B cell (primary cell): ENCODE results near the gene MATN1. TPM values are rescaled to one million over a fixed set of nuclear protein-coding genes. Genes with fewer than 3 reads are reported as not detected.

Experiments
- ATAC-seq: fragments of 200-7000 bp; cut with Tn5 transposase; one replicate; pipeline ENCODE4 v1.10.0; 2021; ENCODE audit warnings: low read depth, mild to moderate bottlenecking, moderate number of reproducible peaks, moderate library complexity
- CTCF ChIA-PET: fragments of 350-600 bp; sonication (Branson Sonifier 250); formaldehyde crosslinking; loops from one replicate; lab custom pipeline; 2021; ENCODE audit warnings: antibody characterized with exemption, inconsistent platforms; lab: Charles Lee
- POLR2A ChIA-PET: fragments of 350-600 bp; sonication (Branson Sonifier 250); formaldehyde crosslinking; loops from one replicate; lab custom pipeline; 2021; ENCODE audit warnings: antibody characterized with exemption; lab: Charles Lee
- DNase-seq: peaks from one replicate; pipeline ENCODE4 v3.0.0; 2013
- H2AFZ ChIP-seq: 2 replicates; pipeline ENCODE4 v1.6.1; 2012; ENCODE audit warnings: mild to moderate bottlenecking, low read depth, low read length; ENCODE audit not compliant: insufficient read depth, poor library complexity, severe bottlenecking
- H3K27ac ChIP-seq, 2 donors: 1 replicate in 1 of 2; 2 replicates in 1 of 2; pipeline ENCODE4 v1.5.1; 2012 to 2013; ENCODE audit warnings: low read length in 2 of 2, mild to moderate bottlenecking in 2 of 2, moderate library complexity in 1 of 2
- H3K27me3 ChIP-seq, 4 experiments: fragments of 200-600 bp in 1 of 4; sonication (generic) in 1 of 4; replicated peaks in 1 of 4; 1 replicate in 2 of 4; 2 replicates in 2 of 4; pipeline versions ENCODE4 v1.6.1 to v1.7.0; 2013 to 2016; ENCODE audit warnings: low read length in 3 of 4, mild to moderate bottlenecking in 2 of 4, mixed read lengths in 1 of 4, moderate library complexity in 1 of 4; ENCODE audit not compliant: insufficient read depth in 4 of 4, control insufficient read depth in 3 of 4; ENCODE audit errors: control extremely low read depth in 1 of 4
- H3K36me3 ChIP-seq, 2 experiments: replicated peaks in 1 of 2; 1 replicate in 1 of 2; 2 replicates in 1 of 2; pipeline versions ENCODE4 v1.6.1 to v1.7.1; 2013; ENCODE audit warnings: low read length in 1 of 2; ENCODE audit not compliant: insufficient read depth in 2 of 2, control insufficient read depth in 1 of 2; ENCODE audit errors: control extremely low read depth in 1 of 2, extremely low read depth in 1 of 2
- H3K4me1 ChIP-seq, 2 donors: fragments of 200-600 bp in 1 of 2; sonication (generic) in 1 of 2; 1 replicate in 1 of 2; 2 replicates in 1 of 2; pipeline versions ENCODE4 v1.5.1 to v1.6.1; 2013 to 2017; ENCODE audit warnings: low read length in 2 of 2; ENCODE audit not compliant: control insufficient read depth in 2 of 2, insufficient read depth in 2 of 2
- H3K4me2 ChIP-seq: replicated peaks from 2 replicates; pipeline ENCODE3; 2012; ENCODE audit warnings: mild to moderate bottlenecking, low read depth, low read length; ENCODE audit not compliant: poor library complexity, severe bottlenecking
- H3K4me3 ChIP-seq, 5 experiments: fragments of 200-600 bp in 1 of 5; sonication (generic) in 1 of 5; 1 replicate in 3 of 5; 2 replicates in 2 of 5; pipeline versions ENCODE4 v1.5.1 to v1.7.0; 2011 to 2016; ENCODE audit warnings: low read length in 4 of 5, mild to moderate bottlenecking in 4 of 5, low read depth in 2 of 5, control low read depth in 1 of 5, moderate library complexity in 1 of 5; ENCODE audit not compliant: insufficient read depth in 1 of 5; ENCODE audit errors: control extremely low read depth in 1 of 5, extremely low read depth in 1 of 5
- H3K79me2 ChIP-seq: fragments of 200-600 bp; sonication (generic); one replicate; pipeline ENCODE4 v1.6.0; 2016; ENCODE audit warnings: low read length; ENCODE audit not compliant: control insufficient read depth, insufficient read depth
- H3K9ac ChIP-seq: fragments of 200-600 bp; sonication (generic); 2 replicates; pipeline ENCODE4 v1.6.1; 2017; ENCODE audit warnings: mild to moderate bottlenecking, low read length, moderate library complexity
- H3K9me3 ChIP-seq, 3 donors: one replicate each; pipeline versions ENCODE4 v1.6.1 to v1.7.1; 2013; ENCODE audit warnings: low read length in 2 of 3; ENCODE audit not compliant: control insufficient read depth in 2 of 3, insufficient read depth in 1 of 3; ENCODE audit errors: control extremely low read depth in 1 of 3
- H4K20me1 ChIP-seq: 2 replicates; pipeline ENCODE4 v1.6.0; 2012; ENCODE audit warnings: mild to moderate bottlenecking, low read length; ENCODE audit not compliant: insufficient read depth, control insufficient read depth, poor library complexity, severe bottlenecking
- H3K27ac Mint-ChIP-seq: one replicate; pipeline ENCODE4 v1.8.0; 2021; ENCODE audit warnings: mixed read lengths
- H3K27me3 Mint-ChIP-seq: one replicate; pipeline ENCODE4 v1.8.0; 2021; ENCODE audit warnings: mixed read lengths
- H3K4me1 Mint-ChIP-seq: one replicate; pipeline ENCODE4 v1.8.0; 2021; ENCODE audit warnings: mixed read lengths
- H3K4me3 Mint-ChIP-seq: one replicate; pipeline ENCODE4 v1.8.0; 2021; ENCODE audit warnings: mixed read lengths
- H3K9me3 Mint-ChIP-seq: one replicate; pipeline ENCODE4 v1.8.0; 2022; ENCODE audit warnings: mixed read lengths; ENCODE audit not compliant: insufficient read depth
- EZH2 ChIP-seq: IDR thresholded peaks from 2 replicates; pipeline ENCODE4 v1.6.1; 2012; ENCODE audit warnings: borderline replicate concordance, low read depth, mild to moderate bottlenecking, moderate library complexity, low read length; ENCODE audit not compliant: insufficient read depth, poor library complexity, severe bottlenecking
- WGBS: methylation state at CpG from one replicate; pipeline ENCODE4 v1.1.5; 2013; ENCODE audit warnings: missing lambda C conversion rate; ENCODE audit not compliant: insufficient coverage; 5-methylcytosine and 5-hydroxymethylcytosine counted together
- intact Hi-C: fragments of 100-400 bp; cut with micrococcal nuclease; formaldehyde crosslinking; loops from one replicate; pipeline ENCODE4 v1.10.0; 2022
- polyA plus RNA-seq: library from polyadenylated mRNA; depleted of rRNA; stranded (reverse); fragments of >200 nt; gene quantifications from 2 replicates; pipeline ENCODE4 v1.2.3, GENCODE V29; 2012
- total RNA-seq, 2 donors: library from RNA; stranded (reverse); fragments of 120-200 nt in 1 of 2; gene quantifications; 1 replicate in 1 of 2; 2 replicates in 1 of 2; pipeline versions ENCODE4 v1.2.3 to v1.2.4, GENCODE V29; 2013 to 2022
- TF ChIP-seq, protein P1 (sequence below): fragments of 200-600 bp; IDR thresholded peaks from one replicate; pipeline ENCODE4 v1.8.0; 2022; ENCODE audit warnings: antibody characterized with exemption, mild to moderate bottlenecking

Gene MATN1
- total and polyA plus RNA-seq, 2 donors (not counting 1 experiment from before 2014, with no cell fraction given), result 2.5 to 3.2 TPM

DNA sequence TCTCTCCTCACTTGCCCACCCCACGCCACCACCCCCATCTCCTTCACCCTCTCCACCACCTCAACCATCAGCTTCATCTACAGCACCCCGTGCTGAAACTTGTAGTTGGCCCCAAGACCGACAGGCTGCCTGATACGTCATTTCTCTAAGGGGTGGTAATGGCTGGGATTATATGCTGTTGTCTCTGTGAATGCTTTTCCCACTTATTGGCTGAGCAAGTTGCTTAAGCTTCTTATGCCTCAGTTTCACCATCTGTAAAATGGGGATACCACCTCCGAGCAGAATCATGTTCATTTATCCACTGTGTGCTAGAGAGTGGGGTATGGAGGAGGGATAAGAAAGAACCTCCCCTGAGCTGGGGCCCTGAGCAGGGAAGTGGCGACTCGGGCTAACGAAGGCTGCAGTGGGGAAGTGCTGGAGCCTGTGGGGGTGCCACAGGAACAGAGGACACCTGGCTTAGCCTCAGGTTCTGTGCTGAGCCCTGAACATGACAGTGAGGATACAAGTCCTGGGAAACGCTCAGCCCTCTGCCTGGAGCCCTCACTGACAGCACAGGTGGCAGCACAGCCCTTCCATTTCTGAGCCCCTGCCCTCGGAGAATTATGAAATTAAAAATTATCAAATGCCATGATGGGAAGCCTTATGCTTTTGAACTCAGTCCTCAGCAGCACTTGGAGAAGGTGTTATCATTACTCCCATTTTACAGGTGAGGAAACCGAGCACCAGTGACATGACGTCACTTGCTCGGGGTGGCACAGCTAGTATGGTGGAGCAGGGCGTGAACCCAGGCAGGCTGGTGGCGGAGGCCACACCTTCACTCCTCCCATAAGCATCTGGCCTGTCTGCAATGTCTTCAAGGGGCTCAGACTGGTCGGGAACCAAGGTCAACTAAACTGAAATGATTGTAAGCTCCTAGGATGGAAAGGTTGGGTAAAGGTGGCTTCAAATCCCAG lies 2.8 kb downstream of the MATN1 start:
- ChIA-PET CTCF (interaction anchor here (0.9 to 38.6 kb wide), 15 partner anchors 11 to 210 kb away, joined by 3 to 769 read pairs (median 9); partner anchors contain the start of gene LAPTM5), POLR2A (interaction anchor here (1.3 to 3.4 kb wide), 6 partner anchors 11 to 62 kb away, joined by 4 to 57 read pairs (median 22); partner anchors contain the start of gene LAPTM5)
- Mint-ChIP-seq H3K9me3 (no peaks in the 10 kb centered on the region), H3K27ac (peak overlapping the region; percentile 32), H3K4me1 (peaks cover 55% of the 10 kb centered on the region), H3K27me3 (no peaks in the 10 kb centered on the region), H3K4me3 (peak overlapping the region; percentile 88)
- TF ChIP-seq EZH2, result no peak
- TF ChIP-seq, protein P1, sequence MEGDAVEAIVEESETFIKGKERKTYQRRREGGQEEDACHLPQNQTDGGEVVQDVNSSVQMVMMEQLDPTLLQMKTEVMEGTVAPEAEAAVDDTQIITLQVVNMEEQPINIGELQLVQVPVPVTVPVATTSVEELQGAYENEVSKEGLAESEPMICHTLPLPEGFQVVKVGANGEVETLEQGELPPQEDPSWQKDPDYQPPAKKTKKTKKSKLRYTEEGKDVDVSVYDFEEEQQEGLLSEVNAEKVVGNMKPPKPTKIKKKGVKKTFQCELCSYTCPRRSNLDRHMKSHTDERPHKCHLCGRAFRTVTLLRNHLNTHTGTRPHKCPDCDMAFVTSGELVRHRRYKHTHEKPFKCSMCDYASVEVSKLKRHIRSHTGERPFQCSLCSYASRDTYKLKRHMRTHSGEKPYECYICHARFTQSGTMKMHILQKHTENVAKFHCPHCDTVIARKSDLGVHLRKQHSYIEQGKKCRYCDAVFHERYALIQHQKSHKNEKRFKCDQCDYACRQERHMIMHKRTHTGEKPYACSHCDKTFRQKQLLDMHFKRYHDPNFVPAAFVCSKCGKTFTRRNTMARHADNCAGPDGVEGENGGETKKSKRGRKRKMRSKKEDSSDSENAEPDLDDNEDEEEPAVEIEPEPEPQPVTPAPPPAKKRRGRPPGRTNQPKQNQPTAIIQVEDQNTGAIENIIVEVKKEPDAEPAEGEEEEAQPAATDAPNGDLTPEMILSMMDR, result no peak
- no peak overlapping the region for H3K27ac ChIP-seq
- H3K36me3 ChIP-seq, result peaks cover 0 to 39% of the 10 kb centered on the region in 2 experiments
- H3K4me2 ChIP-seq, result peak overlapping the region; percentile 100
- H3K79me2 ChIP-seq, result peaks cover 65% of the 10 kb centered on the region
- ATAC-seq, result no peak
- no peak overlapping the region for H3K4me3 ChIP-seq
- H3K27me3 ChIP-seq, result no peaks in the 10 kb centered on the region
- WGBS, result 72% methylated on average over 6 of the region's 16 CpGs
- peak; percentile 40 for DNase-seq
- no peak overlapping the region for H2AFZ ChIP-seq
- H3K4me1 ChIP-seq, result peaks cover 23 to 62% of the 10 kb centered on the region in 2 donors
- peaks cover 44% of the 10 kb centered on the region for H4K20me1 ChIP-seq
- no peak overlapping the region for H3K9ac ChIP-seq
- peaks cover 0 to 7% (median 0%) of the 10 kb centered on the region in 3 donors for H3K9me3 ChIP-seq
- intact Hi-C loops, result no loop called here
